Stimulated activated CD8-positive, alpha-beta memory T cell treated with anti-CD3 and anti-CD28 coated beads, Interleukin-12 subunit alpha, Interleukin-12 subunit beta, amount 100 ng/mL, for 24 hours (primary cell): ENCODE measurements around the gene SENP3.
"Not testable (repeated sequence)": the region's sequence is repeated elsewhere in the genome, so short reads cannot be mapped to it uniquely, and the experiment has no call there.

ENCODE experiments used
- DNase-seq: peaks from one replicate; pipeline ENCODE4 v3.0.0-alpha.2; 2020; ENCODE audit errors: extremely low read depth

SENP3 gene

GRCh38 chr17:7597561-7597960, 35.8 kb downstream of the SENP3 start:
- DNase-seq: not testable (repeated sequence)

- DNase-seq: no peak
Measured at GRCh38 chr17:7606280-7606679, 44.6 kb downstream of the SENP3 start.

DNA sequence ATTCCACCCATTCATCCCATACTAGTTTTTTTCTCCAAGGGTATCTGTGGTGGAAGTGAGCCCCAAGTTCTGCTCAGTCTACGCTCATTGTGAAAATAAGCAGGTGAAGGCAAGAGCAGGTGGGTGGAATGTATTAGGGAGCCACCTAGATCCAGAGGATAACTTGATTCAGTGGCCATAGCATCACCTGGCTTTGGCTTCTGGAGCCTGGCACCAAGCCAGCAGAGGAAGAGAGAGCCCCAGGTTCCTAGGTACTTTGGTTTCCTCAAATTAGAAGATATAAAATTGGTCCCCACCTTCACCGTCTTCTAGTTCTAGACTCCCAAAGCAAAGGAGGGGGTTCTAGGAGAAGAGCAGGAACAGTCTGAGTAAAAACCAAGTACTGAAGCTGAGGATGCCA, 48.9 kb downstream of the SENP3 start:
- no peak for DNase-seq

- DNase-seq: no peak
Measured at GRCh38 chr17:7611635-7612293, 50.0 kb downstream of the SENP3 start.

- DNase-seq: no peak
Measured at GRCh38 chr17:7612294-7612640, 50.5 kb downstream of the SENP3 start.

DNA sequence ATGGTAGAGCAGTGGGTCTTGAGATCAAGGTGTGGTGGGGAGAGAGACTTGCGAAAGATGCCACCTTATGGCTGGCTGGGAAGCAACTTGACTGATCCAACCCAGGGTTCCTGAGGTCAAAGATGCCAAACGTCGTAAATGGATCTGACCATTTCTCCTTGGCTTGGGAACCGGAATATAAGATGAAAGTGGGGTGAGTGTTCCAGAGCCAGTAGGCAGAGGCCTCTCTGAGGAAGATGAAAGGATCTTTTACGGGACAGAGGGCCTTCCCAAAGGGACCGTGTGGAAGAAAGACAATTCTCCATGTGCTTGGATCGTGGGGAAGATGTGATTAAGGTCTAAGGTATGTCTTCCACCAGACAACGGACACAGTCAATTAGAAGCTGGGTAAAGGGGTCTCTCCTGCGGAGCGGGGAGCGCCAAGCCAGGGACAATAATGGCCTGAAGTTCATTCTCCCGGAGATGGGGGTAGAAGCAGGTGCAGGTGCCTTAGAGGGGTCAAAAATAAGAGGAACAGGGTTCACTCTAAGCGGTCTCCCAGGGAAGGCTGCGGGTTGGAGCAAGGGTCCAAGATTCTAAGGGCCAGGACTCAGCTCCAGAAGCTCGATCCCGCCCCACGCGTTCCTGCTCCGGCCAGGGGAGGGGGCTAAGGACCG, 52.2 kb downstream of the SENP3 start:
- no peak for DNase-seq

- DNase-seq: peak; percentile 99
Measured at GRCh38 chr17:7614425-7615264, 52.9 kb downstream of the SENP3 start, which contains the start of gene FXR2. TSS of gene FXR2 (minus strand) at chr17:7614897. CDS start at chr17:7614532, 365 bp downstream.

- DNase-seq: no peak
Measured at GRCh38 chr17:7615265-7615747, 53.6 kb downstream of the SENP3 start.

- DNase-seq: no peak
Measured at GRCh38 chr17:7618608-7619007, 56.9 kb downstream of the SENP3 start.

- DNase-seq: no peak
Measured at GRCh38 chr17:7620835-7621234, 59.1 kb downstream of the SENP3 start.
